ENCODE results near the gene TMEM178B. TPM values are rescaled to one million over a fixed set of nuclear protein-coding genes. Genes with fewer than 3 reads are reported as not detected.

Gene TMEM178B
- total RNA-seq, 1 experiment from 2014 or later: not detected

GRCh38 chr7:141198194-141198958 lies 124.5 kb downstream of the TMEM178B start:
- no peaks in the 10 kb centered on the region for H3K9me3 ChIP-seq (ENCODE audit: insufficient read depth, low read depth)
- H4K20me1 ChIP-seq (ENCODE audit: insufficient read depth): no peaks in the 10 kb centered on the region
- POLR2A ChIA-PET (ENCODE audit: unreplicated experiment): no interaction called here
- H3K27me3 ChIP-seq (ENCODE audit: insufficient read depth, low read depth): peaks cover 56% of the 10 kb centered on the region
- BruUV-seq (replicated peaks): no TSS peak
- no peak overlapping the region for H3K4me2 ChIP-seq
- H2AFZ ChIP-seq: no peak overlapping the region
- intact Hi-C loops (cut with micrococcal nuclease; ENCODE audit: unreplicated experiment): no loop called here
- TF ChIP-seq EZH2 (IDR thresholded peaks at IDR 0.05; ENCODE audit: low read depth) (no peak), CTCF (conservative IDR thresholded peaks at IDR 0.05) (no peak)
- H3K79me2 ChIP-seq (ENCODE audit: low read depth): no peaks in the 10 kb centered on the region
- H3F3A ChIP-seq (ENCODE audit: insufficient read depth, low read depth): no peaks in the 10 kb centered on the region
- H3K4me3 ChIP-seq: no peak overlapping the region
- H3K9me2 ChIP-seq (ENCODE audit: insufficient read depth): no peaks in the 10 kb centered on the region
- no peaks in the 10 kb centered on the region for H3K4me1 ChIP-seq (replicated peaks; ENCODE audit: insufficient read depth)
- H3K27ac ChIP-seq: no peak overlapping the region
- CTCF ChIA-PET: no interaction called here
- no peaks in the 10 kb centered on the region for H3K36me3 ChIP-seq (ENCODE audit: low read depth)
- DNase-seq: no peak

- H3K4me3 ChIP-seq: no peak overlapping the region
- peaks cover 77% of the 10 kb centered on the region for H3K27me3 ChIP-seq (ENCODE audit: insufficient read depth, low read depth)
- ChIA-PET POLR2A (ENCODE audit: unreplicated experiment) (no interaction called here), CTCF (no interaction called here)
- intact Hi-C loops (cut with micrococcal nuclease; ENCODE audit: unreplicated experiment): no loop called here
- H3F3A ChIP-seq (ENCODE audit: insufficient read depth, low read depth): no peaks in the 10 kb centered on the region
- H3K4me2 ChIP-seq: no peak overlapping the region
- H3K9me3 ChIP-seq (ENCODE audit: insufficient read depth, low read depth): no peaks in the 10 kb centered on the region
- no peaks in the 10 kb centered on the region for H3K36me3 ChIP-seq (ENCODE audit: low read depth)
- H2AFZ ChIP-seq: no peak overlapping the region
- H3K27ac ChIP-seq: no peak overlapping the region
- no TSS peak for BruUV-seq (replicated peaks)
- no peaks in the 10 kb centered on the region for H3K4me1 ChIP-seq (replicated peaks; ENCODE audit: insufficient read depth)
- H4K20me1 ChIP-seq (ENCODE audit: insufficient read depth): no peaks in the 10 kb centered on the region
- no peaks in the 10 kb centered on the region for H3K9me2 ChIP-seq (ENCODE audit: insufficient read depth)
- no peak for TF ChIP-seq CTCF (conservative IDR thresholded peaks at IDR 0.05)
- TF ChIP-seq EZH2 (IDR thresholded peaks at IDR 0.05; ENCODE audit: low read depth): no peak
- no peaks in the 10 kb centered on the region for H3K79me2 ChIP-seq (ENCODE audit: low read depth)
- no peak for DNase-seq
Observed at GRCh38 chr7:141200191-141201108, 126.6 kb downstream of the TMEM178B start.

- no peaks in the 10 kb centered on the region for H3K36me3 ChIP-seq (ENCODE audit: low read depth)
- no peak for TF ChIP-seq EZH2 (IDR thresholded peaks at IDR 0.05; ENCODE audit: low read depth)
- no peak for TF ChIP-seq CTCF (conservative IDR thresholded peaks at IDR 0.05)
- no peaks in the 10 kb centered on the region for H3F3A ChIP-seq (ENCODE audit: insufficient read depth, low read depth)
- H3K9me2 ChIP-seq (ENCODE audit: insufficient read depth): no peaks in the 10 kb centered on the region
- no peaks in the 10 kb centered on the region for H3K4me1 ChIP-seq (replicated peaks; ENCODE audit: insufficient read depth)
- H3K27ac ChIP-seq: no peak overlapping the region
- CTCF ChIA-PET: no interaction called here
- H3K27me3 ChIP-seq (ENCODE audit: insufficient read depth, low read depth): peaks cover 84% of the 10 kb centered on the region
- no peak overlapping the region for H2AFZ ChIP-seq
- no peaks in the 10 kb centered on the region for H3K9me3 ChIP-seq (ENCODE audit: insufficient read depth, low read depth)
- no peak overlapping the region for H3K4me2 ChIP-seq
- POLR2A ChIA-PET (ENCODE audit: unreplicated experiment): no interaction called here
- H3K79me2 ChIP-seq (ENCODE audit: low read depth): no peaks in the 10 kb centered on the region
- DNase-seq: no peak
- intact Hi-C loops (cut with micrococcal nuclease; ENCODE audit: unreplicated experiment): no loop called here
- no peaks in the 10 kb centered on the region for H4K20me1 ChIP-seq (ENCODE audit: insufficient read depth)
- no TSS peak for BruUV-seq (replicated peaks)
- no peak overlapping the region for H3K4me3 ChIP-seq
Observed at GRCh38 chr7:141201145-141201885, 127.5 kb downstream of the TMEM178B start.

Measured in PC-9 (cell line).